Measurements from ENCODE around the gene NUP50.

NUP50 gene

DNA sequence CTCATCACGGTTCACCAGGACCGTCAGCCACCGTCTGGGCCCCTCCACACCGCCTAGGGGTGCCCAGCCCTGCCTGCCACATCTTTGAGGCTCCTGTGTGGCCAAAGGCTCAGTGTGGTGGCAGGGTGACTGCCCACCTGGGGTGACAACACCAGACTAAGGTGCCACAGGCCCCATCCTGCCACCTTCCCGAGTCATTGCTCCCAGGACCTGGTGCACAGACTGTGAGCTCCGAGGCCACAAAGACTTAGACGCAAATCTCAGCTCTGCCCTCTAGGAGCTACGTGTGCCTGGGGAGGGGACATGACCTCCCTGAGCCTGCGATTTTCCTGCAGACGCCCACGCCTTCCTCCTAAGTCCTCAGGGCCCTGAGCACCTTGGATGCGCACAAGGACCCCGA is 40.5 kb downstream of the NUP50 start:
- DNase-seq (ENCODE audit: low read depth) = no peak
- TF ChIP-seq, protein P1, sequence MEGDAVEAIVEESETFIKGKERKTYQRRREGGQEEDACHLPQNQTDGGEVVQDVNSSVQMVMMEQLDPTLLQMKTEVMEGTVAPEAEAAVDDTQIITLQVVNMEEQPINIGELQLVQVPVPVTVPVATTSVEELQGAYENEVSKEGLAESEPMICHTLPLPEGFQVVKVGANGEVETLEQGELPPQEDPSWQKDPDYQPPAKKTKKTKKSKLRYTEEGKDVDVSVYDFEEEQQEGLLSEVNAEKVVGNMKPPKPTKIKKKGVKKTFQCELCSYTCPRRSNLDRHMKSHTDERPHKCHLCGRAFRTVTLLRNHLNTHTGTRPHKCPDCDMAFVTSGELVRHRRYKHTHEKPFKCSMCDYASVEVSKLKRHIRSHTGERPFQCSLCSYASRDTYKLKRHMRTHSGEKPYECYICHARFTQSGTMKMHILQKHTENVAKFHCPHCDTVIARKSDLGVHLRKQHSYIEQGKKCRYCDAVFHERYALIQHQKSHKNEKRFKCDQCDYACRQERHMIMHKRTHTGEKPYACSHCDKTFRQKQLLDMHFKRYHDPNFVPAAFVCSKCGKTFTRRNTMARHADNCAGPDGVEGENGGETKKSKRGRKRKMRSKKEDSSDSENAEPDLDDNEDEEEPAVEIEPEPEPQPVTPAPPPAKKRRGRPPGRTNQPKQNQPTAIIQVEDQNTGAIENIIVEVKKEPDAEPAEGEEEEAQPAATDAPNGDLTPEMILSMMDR (IDR thresholded peaks at IDR 0.05; ENCODE audit: insufficient read depth, low read depth, low read length, missing control alignments) = no peak
- H3K4me3 ChIP-seq (ENCODE audit: low read depth, low read length) = no peak overlapping the region

DNA sequence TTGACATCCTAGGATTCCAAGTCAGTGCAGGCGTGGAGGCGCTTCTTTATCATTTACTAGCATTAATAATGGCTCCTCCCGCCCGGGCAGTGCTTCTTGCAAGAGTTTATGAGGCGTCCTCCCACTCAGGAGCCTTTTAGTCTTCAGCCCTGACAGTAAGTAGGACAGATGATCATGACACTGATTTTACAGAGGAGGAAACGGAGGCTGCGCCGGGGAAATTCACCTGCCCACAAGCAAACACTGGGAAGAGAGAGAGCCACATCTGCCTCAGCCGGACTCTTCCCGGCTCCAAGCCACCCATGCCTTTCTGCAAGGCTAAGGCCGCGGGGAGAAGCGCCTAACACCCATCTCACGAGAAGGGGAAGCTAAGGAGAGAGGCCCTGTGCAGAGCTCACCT is 41.1 kb downstream of the NUP50 start:
- DNase-seq (ENCODE audit: low read depth) = no peak
- TF ChIP-seq, protein P1 (IDR thresholded peaks at IDR 0.05; ENCODE audit: insufficient read depth, low read depth, low read length, missing control alignments) = no peak
- H3K4me3 ChIP-seq (ENCODE audit: low read depth, low read length) = no peak overlapping the region

DNA sequence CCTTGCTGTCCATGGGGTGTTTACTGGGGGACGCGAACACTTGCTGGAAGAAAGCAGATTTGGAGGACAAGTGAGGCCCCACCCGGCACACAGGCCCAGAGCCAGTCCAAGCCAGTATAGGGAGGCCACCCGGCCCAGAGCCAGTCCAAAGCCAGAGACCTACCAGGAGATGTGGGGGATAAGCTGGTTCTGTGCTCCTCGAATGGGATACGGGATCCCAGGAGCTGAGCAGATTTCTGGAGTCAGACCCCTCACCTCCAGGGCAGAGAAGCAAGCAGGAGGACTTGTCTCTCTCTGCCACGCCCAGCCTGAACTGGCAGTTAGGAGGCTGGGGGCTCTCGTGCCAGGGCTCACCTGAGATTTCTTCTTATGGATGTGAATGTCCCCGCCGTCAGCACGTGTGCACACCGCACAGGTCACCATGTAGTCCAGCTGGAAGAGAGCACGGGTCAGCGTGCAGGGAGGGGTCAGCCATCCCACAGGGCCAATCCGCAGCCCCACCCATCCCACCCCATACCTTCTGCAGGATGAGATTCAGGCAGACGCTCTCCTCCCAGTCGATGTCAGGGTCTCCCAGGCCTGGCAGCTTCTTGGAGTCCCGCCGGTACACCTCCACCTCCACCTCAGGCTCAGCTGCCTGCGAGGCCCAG is 41.7 kb downstream of the NUP50 start:
- DNase-seq (ENCODE audit: low read depth) = no peak
- TF ChIP-seq, protein P1 (IDR thresholded peaks at IDR 0.05; ENCODE audit: insufficient read depth, low read depth, low read length, missing control alignments) = no peak
- H3K4me3 ChIP-seq (ENCODE audit: low read depth, low read length) = no peak overlapping the region

DNA sequence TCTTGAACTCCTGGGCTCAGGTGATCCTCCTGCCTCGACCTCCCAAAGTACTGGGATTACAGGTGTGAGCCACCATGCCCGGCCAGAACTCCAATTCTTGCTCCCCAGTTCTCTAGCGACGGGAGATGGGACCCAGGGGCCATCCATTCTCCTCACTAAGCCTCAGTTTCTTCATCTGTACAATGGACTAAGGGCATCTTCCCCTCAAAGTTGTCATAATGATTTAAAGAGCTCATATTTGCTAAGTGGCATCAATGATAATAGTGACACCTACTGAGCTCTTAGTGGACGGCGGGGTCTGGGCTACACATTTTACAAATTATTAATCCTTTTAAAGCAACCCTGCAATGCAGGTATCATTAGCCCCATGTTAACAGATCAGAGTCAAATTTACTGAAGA is 42.5 kb downstream of the NUP50 start:
- DNase-seq (ENCODE audit: low read depth) = no peak
- H3K4me3 ChIP-seq (ENCODE audit: low read depth, low read length) = no peak overlapping the region
- TF ChIP-seq, protein P1 (IDR thresholded peaks at IDR 0.05; ENCODE audit: insufficient read depth, low read depth, low read length, missing control alignments) = no peak

DNA sequence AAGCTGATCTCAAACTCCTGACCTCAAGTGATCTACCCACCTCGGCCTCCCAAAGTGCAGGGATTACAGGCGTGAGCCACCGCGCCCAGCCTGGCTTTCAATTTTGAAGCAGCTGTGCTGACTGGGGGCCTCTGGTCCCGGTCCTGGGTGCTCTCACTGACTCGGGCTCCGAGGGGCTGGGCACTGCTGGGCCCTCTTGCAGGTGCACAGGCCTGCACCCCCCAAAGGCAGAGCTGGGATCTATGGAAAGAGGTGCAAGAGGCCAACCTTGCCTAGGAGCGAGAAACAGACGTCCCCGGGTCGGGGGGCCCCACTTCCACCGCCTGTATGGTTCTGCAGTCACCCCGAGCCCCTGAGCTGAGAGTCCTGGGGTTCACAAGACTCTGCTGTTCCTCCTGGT is 43.8 kb downstream of the NUP50 start:
- no peak for DNase-seq (ENCODE audit: low read depth)
- H3K4me3 ChIP-seq (ENCODE audit: low read depth, low read length) = no peak overlapping the region
- TF ChIP-seq, protein P1 (IDR thresholded peaks at IDR 0.05; ENCODE audit: insufficient read depth, low read depth, low read length, missing control alignments) = no peak

DNA sequence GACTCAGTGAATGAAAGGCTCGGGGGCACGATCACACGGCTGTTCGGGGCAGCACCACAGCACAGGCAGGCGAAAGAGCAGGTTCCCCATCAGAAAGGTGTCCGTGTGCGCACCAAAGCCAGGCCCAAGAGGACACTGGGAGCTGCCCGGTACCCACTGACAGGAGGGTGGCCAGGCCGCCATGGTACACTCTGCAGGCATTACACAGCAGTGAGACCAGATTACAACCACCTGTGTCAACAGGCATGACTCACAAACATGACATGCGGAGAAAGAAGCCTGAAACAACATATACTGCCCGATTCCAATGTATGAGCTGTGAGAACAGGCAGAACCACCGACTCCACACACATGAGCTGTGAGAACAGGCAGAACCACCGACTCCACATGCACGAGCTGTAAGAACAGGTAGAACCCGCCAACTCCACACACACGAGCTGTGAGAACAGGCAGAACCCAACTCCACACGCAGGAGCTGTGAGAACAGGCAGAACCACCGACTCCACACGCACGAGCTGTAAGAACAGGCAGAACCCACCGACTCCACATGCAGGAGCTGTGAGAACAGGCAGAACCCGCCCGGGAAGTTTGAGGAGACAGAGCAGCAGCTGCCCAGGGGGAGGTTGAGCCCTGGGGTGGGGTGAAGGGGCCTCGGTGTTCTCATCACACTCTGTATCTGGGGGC is 44.4 kb downstream of the NUP50 start:
- H3K4me3 ChIP-seq (ENCODE audit: low read depth, low read length) = no peak overlapping the region
- DNase-seq (ENCODE audit: low read depth) = no peak
- TF ChIP-seq, protein P1 (IDR thresholded peaks at IDR 0.05; ENCODE audit: insufficient read depth, low read depth, low read length, missing control alignments) = no peak

DNA sequence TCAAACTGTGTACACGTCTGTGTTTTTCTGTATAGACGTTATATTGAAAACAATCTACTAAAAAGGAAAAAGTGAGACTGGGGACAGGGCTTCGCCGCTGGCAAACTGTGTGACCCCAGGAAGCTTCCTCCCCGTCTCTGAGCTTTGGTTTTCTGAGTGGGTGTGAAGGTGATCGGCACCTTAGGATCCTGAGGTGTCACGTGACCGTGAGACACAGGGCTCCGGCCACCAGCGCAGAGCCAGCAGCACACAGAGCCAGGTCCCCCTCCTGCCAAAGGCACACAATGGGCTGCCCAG is 44.9 kb downstream of the NUP50 start:
- TF ChIP-seq, protein P1 (IDR thresholded peaks at IDR 0.05; ENCODE audit: insufficient read depth, low read depth, low read length, missing control alignments) = no peak
- H3K4me3 ChIP-seq (ENCODE audit: low read depth, low read length) = no peak overlapping the region
- no peak for DNase-seq (ENCODE audit: low read depth)

Data from GM12865 (cell line).